Transverse colon (tissue), 4 donors: ENCODE results near the gene BRF1.

Experiments used
- CTCF ChIP-seq, 5 experiments: fragments of 200-600 bp in 3 of 5; fragments of 450-650 bp in 2 of 5; sonication (generic) in 3 of 5; IDR thresholded peaks; 1 replicate in 2 of 5; 2 replicates in 3 of 5; pipeline ENCODE4 v1.5.1; 2016 to 2017; ENCODE audit warnings: antibody characterized with exemption in 5 of 5, inconsistent platforms in 3 of 5, mild to moderate bottlenecking in 2 of 5, moderate library complexity in 1 of 5
- EP300 ChIP-seq: sonication (generic); formaldehyde crosslinking; IDR thresholded peaks from one replicate; pipeline ENCODE4 v1.6.1; 2017; ENCODE audit warnings: antibody characterized with exemption, low read depth
- POLR2A ChIP-seq: fragments of 450-650 bp; IDR thresholded peaks from one replicate; pipeline ENCODE4 v1.6.1; 2016; ENCODE audit warnings: antibody characterized with exemption, mild to moderate bottlenecking, moderate library complexity
- POLR2AphosphoS5 ChIP-seq, 3 donors: sonication (generic); formaldehyde crosslinking; IDR thresholded peaks; one replicate each; pipeline ENCODE4 v1.6.1; 2016; ENCODE audit warnings: antibody characterized with exemption in 3 of 3

GRCh38 chr14:105226198-105226597, 74.6 kb downstream of the BRF1 start:
- no peak for TF ChIP-seq POLR2A
- TF ChIP-seq CTCF (IDR thresholded peaks at IDR 0.05) = no peak
- no peak for TF ChIP-seq POLR2AphosphoS5 (IDR thresholded peaks at IDR 0.05)
- no peak for TF ChIP-seq EP300
